Measurements from ENCODE around the gene POMT2. TPM values are rescaled to one million over a fixed set of nuclear protein-coding genes. Genes with fewer than 3 reads are reported as not detected.
"Not testable (repeated sequence)": the region's sequence is repeated elsewhere in the genome, so short reads cannot be mapped to it uniquely, and the experiment has no call there.

Gene POMT2
- total RNA-seq, 1 donor from 2014 or later: 17.6 TPM

GRCh38 chr14:77324816-77325745, 4.4 kb upstream of the POMT2 start:
- DNase-seq (ENCODE audit: low read depth): no peak

DNA sequence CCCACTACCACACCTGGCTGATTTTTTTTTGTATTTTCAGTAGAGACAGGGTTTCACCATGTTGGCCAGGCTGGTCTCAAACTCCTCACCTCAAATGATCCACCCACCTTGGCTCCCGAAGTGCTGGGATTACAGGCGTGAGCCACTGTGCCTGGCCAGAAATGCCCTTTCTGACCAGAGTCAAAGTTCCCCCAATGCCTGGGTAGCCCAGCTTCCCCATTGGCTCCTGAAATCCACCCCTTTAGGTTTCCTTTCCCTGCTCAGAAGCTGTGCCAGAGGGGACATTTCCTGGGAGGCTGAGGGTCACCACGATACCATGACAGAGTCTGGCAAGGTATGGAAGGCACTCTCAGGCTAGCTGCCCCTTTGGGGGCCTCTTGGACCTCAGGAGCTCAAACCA, 3.6 kb upstream of the POMT2 start:
- DNase-seq (ENCODE audit: low read depth): no peak

- DNase-seq (ENCODE audit: low read depth): no peak
Observed at GRCh38 chr14:77323571-77323970, 2.9 kb upstream of the POMT2 start.

DNA sequence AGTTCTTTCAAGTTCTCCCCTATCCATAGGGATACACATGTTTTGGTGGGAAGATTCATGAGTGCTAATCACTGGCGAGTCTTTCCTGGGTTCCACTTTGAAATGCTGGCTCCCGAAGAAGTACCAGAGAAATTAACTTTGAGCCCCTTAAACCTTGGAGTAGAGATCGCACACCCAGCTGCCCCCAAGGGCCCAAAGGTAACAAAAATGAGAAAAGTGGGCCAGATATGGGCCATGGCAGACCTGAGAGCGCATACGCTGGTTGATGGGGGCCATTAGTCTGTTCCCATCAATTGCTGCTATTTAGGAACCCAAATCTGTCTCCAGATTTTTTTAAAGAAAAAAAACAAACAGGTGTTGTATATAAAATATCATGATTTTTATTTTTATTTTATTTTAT, 2.3 kb upstream of the POMT2 start:
- no peak for DNase-seq (ENCODE audit: low read depth)

DNA sequence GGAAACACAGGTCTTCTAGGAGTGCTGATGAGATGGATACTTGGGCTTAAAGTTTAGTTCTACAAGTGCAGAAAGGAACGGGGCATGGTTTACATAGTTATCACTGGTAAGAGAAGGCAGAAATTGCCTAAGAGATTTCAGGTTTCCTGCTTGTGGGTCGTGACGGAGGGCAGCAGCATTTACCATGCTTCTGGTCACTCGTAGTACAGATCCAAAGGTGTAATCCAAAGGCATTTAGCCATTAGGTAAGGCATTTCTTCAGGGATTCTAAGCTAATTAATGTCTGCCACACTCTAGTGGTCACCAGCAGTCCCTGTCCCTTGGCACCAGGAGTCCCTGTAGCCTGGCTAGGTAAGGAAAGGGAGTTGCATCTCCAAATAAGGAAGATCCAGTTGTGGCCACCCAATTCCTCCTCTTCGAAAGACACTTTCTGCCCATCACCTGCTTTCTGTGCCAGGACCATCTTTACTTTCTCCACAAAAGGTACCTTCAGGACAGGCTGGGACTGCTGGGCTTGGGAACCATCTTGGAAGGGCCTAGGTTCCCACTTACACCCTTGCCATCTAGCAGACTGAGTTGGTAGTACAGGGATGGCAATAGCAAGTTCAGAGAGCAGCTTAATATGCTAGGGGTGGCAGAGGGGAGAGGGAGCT, 1.7 kb upstream of the POMT2 start:
- DNase-seq (ENCODE audit: low read depth): no peak

GRCh38 chr14:77319422-77319821, 1.3 kb downstream of the POMT2 start:
- DNase-seq (ENCODE audit: low read depth): no peak

DNA sequence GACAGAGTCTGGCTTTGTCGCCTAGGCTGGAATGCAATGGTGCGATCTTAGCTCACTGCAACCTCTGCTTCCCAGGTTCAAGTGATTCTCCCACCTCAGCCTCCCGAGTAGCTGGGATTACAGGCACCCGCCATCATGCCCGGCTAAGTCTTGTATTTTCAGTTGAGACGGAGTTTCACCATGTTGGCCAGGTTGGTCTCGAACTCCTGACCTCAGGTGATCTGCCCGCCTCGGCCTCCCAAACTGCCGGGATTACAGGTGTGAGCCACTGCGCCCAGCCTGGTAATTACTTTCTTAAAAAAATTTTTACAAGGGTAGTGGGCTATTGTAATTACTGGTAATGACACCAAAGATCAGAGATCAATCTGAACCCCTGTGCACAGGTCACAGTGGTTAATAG, 1.9 kb downstream of the POMT2 start:
- DNase-seq (ENCODE audit: low read depth): not testable (repeated sequence)

GRCh38 chr14:77318006-77318553, 2.6 kb downstream of the POMT2 start:
- DNase-seq (ENCODE audit: low read depth): peak; percentile 17

- DNase-seq (ENCODE audit: low read depth): peak; percentile 19
Observed at GRCh38 chr14:77316872-77317301, 3.8 kb downstream of the POMT2 start.

DNA sequence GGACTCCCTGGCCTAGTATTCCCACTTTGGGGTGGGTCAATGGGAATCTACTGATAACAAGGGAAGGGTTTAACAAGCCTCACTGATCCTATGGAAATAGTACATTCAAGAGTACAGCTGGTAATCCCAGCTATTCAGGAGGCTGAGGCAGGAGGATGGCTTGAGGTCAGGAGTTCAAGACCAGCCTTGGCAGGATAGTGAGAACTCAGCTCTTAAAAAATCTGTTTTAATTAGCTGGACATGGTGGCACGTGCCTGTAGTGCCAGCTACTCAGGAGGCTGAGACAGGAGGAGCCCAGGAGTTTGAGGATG, 4.5 kb downstream of the POMT2 start:
- no peak for DNase-seq (ENCODE audit: low read depth)

DNA sequence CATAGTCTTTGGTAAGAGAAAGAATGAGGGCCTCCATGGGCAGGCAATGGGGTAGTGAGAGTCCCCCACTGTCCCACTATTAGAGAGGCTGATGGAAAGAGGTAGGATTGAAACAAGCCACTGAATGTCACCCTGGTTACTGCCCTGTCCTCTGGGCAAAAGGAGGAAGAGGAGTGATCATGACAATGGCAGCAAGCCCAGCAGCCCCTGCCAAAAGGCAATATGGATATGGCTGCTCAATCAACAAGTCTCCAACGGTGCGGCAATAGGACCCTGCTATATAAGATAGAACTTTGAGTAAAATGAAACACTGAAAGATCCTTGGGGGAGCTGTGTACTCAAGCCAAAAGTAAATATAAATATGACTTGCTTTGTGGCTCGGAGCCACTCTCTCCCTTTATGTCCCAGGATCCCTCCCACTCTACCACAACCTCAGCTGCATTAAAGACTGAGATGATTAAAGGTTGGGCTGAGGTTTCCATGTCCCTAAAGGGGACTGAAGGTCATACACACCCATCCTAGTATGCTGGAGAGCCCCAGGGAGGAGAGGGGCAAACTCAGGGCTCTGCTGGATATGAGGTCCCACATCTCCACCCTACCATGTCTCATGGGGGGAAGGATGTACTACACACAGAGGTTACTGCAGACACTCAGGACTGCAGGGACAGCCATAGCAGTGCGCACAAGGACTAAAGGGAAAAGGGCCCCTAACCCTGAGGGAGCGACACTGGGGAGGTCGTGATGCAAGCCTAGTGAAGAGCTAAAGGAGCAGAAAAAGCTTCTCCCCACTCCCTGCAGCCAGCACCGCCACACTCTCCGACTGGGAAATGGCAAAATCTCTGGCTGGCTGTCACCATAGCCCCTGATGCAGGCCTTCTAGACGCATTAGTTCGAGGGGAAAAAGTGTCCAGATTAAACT, 5.9 kb downstream of the POMT2 start:
- DNase-seq (ENCODE audit: low read depth): no peak

GRCh38 chr14:77314043-77314442, 6.6 kb downstream of the POMT2 start:
- DNase-seq (ENCODE audit: low read depth): peak; percentile 57

GRCh38 chr14:77313371-77313770, 7.3 kb downstream of the POMT2 start:
- no peak for DNase-seq (ENCODE audit: low read depth)

DNA sequence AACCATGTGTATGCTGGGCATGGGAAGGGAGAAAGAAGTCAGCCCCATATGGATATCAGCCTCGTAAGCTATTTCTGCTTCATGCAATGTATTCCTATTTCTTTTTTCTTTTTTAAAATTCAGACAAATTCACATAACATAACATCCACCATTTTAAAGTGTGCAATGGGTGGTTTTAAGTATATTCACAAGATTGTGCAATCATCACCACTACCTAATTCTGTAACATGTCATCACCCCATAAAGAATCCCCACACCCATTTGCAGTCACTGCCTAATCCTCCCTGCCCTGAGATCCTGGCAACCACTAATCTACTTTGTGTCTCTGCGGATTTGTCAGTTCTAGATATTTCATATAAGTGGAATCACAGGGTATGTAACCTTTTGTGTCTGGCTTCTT, 9.5 kb downstream of the POMT2 start:
- peak; percentile 32 for DNase-seq (ENCODE audit: low read depth)

DNA sequence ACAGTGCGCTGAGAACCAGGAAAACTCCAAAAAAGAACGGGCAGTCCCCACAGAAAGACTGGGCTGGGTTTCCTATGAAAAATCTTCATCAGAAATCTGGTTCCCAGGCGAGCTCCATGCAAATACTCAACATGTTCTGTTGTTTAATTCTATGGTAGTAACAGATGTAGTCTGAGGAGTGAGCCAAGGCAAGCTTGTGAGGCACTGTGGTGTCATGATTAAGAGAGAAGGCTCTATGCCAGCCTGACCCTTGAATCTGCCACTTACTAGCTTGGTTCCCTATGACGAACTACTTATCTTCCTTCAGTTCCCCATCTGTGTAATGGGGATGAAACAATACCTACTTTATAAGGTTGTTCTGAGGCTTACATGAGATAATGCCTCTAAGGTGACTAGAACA, 10.7 kb downstream of the POMT2 start:
- peak; percentile 47 for DNase-seq (ENCODE audit: low read depth)

DNA sequence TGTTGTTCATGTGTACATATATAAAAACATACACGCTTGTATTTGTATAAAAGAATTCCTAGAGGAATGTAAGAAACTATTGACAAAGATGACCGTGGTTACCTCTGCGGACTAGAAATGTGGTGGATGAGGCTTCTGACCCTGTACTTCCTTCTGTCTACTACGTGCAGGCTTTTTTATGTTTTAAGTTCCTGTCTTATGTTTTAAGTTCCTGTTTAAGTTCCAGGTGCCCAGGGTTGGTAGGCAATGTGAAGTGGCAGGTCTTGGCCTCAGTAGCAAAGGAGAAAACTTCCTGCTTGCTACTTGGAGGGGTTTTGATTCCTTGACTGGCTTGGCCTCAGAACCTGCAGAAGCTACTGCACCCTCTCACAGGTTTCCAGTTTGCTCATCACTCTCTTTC, 11.6 kb downstream of the POMT2 start:
- DNase-seq (ENCODE audit: low read depth): no peak

DNA sequence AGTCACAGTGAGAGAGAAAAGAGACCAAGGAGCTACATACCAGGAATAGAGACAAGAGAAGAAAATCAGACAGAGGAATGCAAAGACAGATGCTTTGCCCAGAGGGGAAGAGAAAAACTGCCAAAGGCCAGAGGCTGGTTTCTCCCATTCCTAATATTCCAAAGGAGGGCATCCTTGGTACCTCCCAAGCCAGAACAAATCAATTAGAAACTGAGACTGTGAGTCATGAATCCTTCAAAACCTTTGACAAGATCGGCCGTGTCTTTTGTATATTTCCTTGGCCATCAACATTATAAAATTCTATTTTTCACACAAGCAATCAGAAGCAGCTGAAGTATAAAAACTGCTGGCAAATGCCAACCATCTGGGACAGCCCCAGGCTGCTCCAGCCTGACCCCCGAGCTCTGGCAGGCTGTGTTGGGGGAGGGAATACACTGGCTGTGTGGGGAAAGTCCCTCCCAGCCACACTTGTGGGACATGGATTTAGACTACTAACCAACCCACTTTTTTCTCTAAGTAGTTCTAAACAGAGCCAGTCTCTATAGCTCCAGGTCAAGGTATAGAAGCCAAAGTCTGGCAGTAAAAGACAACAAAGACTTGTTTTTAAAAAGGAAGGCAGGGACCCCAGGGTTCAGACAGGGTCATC, 13.7 kb downstream of the POMT2 start:
- peak; percentile 74 for DNase-seq (ENCODE audit: low read depth)

GRCh38 chr14:77306416-77306815, 14.3 kb downstream of the POMT2 start:
- peak; percentile 64 for DNase-seq (ENCODE audit: low read depth)

GRCh38 chr14:77305696-77306095, 15.0 kb downstream of the POMT2 start:
- peak; percentile 40 for DNase-seq (ENCODE audit: low read depth)

DNA sequence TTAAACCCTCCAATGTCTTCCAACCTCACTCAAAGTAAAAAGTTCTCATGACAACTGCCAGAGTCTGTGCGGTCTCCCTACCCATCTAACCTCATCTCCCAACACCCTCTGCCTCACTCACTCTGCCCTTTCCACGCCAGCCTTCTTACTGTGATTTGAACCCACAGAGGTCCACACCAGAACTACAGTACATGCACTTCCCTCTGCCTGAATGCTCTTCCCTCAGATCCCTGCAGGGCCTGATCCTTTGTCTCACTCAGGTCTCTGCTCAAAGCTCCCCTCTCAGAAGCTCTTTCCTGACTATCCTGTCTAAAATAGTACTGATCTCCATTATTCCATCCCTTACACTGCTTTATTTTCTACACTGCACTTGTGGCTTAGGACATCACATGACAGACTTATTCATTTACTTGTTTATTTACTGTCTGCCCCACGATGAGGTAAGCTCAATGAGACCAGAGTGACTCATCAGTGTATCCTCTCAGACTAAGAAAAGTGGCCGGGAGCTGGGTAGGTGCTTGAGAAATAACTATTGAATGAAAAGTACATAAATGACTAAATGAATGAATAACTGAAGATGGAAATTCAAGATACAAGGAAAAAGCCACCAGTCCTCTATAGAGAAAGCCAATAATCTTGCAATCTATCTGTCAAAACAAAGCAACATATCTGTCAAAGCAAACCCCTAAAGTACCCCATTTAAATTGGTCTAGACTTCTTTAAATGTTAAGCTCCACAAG, 17.1 kb downstream of the POMT2 start:
- DNase-seq (ENCODE audit: low read depth): peak; percentile 92
